B cell (primary cell): ENCODE measurements around the gene SLC39A1. TPM values are rescaled to one million over a fixed set of nuclear protein-coding genes. Genes with fewer than 3 reads are reported as not detected.

Experiments used
- ATAC-seq: fragments of 200-7000 bp; cut with Tn5 transposase; one replicate; pipeline ENCODE4 v1.10.0; 2021; ENCODE audit warnings: low read depth, mild to moderate bottlenecking, moderate number of reproducible peaks, moderate library complexity
- CTCF ChIA-PET: fragments of 350-600 bp; sonication (Branson Sonifier 250); formaldehyde crosslinking; loops from one replicate; lab custom pipeline; 2021; ENCODE audit warnings: antibody characterized with exemption, inconsistent platforms; lab: Charles Lee
- POLR2A ChIA-PET: fragments of 350-600 bp; sonication (Branson Sonifier 250); formaldehyde crosslinking; loops from one replicate; lab custom pipeline; 2021; ENCODE audit warnings: antibody characterized with exemption; lab: Charles Lee
- DNase-seq: peaks from one replicate; pipeline ENCODE4 v3.0.0; 2013
- H2AFZ ChIP-seq: 2 replicates; pipeline ENCODE4 v1.6.1; 2012; ENCODE audit warnings: mild to moderate bottlenecking, low read depth, low read length; ENCODE audit not compliant: insufficient read depth, poor library complexity, severe bottlenecking
- H3K27ac ChIP-seq, 2 donors: 1 replicate in 1 of 2; 2 replicates in 1 of 2; pipeline ENCODE4 v1.5.1; 2012 to 2013; ENCODE audit warnings: low read length in 2 of 2, mild to moderate bottlenecking in 2 of 2, moderate library complexity in 1 of 2
- H3K27me3 ChIP-seq, 4 experiments: fragments of 200-600 bp in 1 of 4; sonication (generic) in 1 of 4; replicated peaks in 1 of 4; 1 replicate in 2 of 4; 2 replicates in 2 of 4; pipeline versions ENCODE4 v1.6.1 to v1.7.0; 2013 to 2016; ENCODE audit warnings: low read length in 3 of 4, mild to moderate bottlenecking in 2 of 4, mixed read lengths in 1 of 4, moderate library complexity in 1 of 4; ENCODE audit not compliant: insufficient read depth in 4 of 4, control insufficient read depth in 3 of 4; ENCODE audit errors: control extremely low read depth in 1 of 4
- H3K36me3 ChIP-seq, 2 experiments: replicated peaks in 1 of 2; 1 replicate in 1 of 2; 2 replicates in 1 of 2; pipeline versions ENCODE4 v1.6.1 to v1.7.1; 2013; ENCODE audit warnings: low read length in 1 of 2; ENCODE audit not compliant: insufficient read depth in 2 of 2, control insufficient read depth in 1 of 2; ENCODE audit errors: control extremely low read depth in 1 of 2, extremely low read depth in 1 of 2
- H3K4me1 ChIP-seq, 2 donors: fragments of 200-600 bp in 1 of 2; sonication (generic) in 1 of 2; 1 replicate in 1 of 2; 2 replicates in 1 of 2; pipeline versions ENCODE4 v1.5.1 to v1.6.1; 2013 to 2017; ENCODE audit warnings: low read length in 2 of 2; ENCODE audit not compliant: control insufficient read depth in 2 of 2, insufficient read depth in 2 of 2
- H3K4me2 ChIP-seq: replicated peaks from 2 replicates; pipeline ENCODE3; 2012; ENCODE audit warnings: mild to moderate bottlenecking, low read depth, low read length; ENCODE audit not compliant: poor library complexity, severe bottlenecking
- H3K4me3 ChIP-seq, 5 experiments: fragments of 200-600 bp in 1 of 5; sonication (generic) in 1 of 5; 1 replicate in 3 of 5; 2 replicates in 2 of 5; pipeline versions ENCODE4 v1.5.1 to v1.7.0; 2011 to 2016; ENCODE audit warnings: low read length in 4 of 5, mild to moderate bottlenecking in 4 of 5, low read depth in 2 of 5, control low read depth in 1 of 5, moderate library complexity in 1 of 5; ENCODE audit not compliant: insufficient read depth in 1 of 5; ENCODE audit errors: control extremely low read depth in 1 of 5, extremely low read depth in 1 of 5
- H3K79me2 ChIP-seq: fragments of 200-600 bp; sonication (generic); one replicate; pipeline ENCODE4 v1.6.0; 2016; ENCODE audit warnings: low read length; ENCODE audit not compliant: control insufficient read depth, insufficient read depth
- H3K9ac ChIP-seq: fragments of 200-600 bp; sonication (generic); 2 replicates; pipeline ENCODE4 v1.6.1; 2017; ENCODE audit warnings: mild to moderate bottlenecking, low read length, moderate library complexity
- H3K9me3 ChIP-seq, 3 donors: one replicate each; pipeline versions ENCODE4 v1.6.1 to v1.7.1; 2013; ENCODE audit warnings: low read length in 2 of 3; ENCODE audit not compliant: control insufficient read depth in 2 of 3, insufficient read depth in 1 of 3; ENCODE audit errors: control extremely low read depth in 1 of 3
- H4K20me1 ChIP-seq: 2 replicates; pipeline ENCODE4 v1.6.0; 2012; ENCODE audit warnings: mild to moderate bottlenecking, low read length; ENCODE audit not compliant: insufficient read depth, control insufficient read depth, poor library complexity, severe bottlenecking
- H3K27ac Mint-ChIP-seq: one replicate; pipeline ENCODE4 v1.8.0; 2021; ENCODE audit warnings: mixed read lengths
- H3K27me3 Mint-ChIP-seq: one replicate; pipeline ENCODE4 v1.8.0; 2021; ENCODE audit warnings: mixed read lengths
- H3K4me1 Mint-ChIP-seq: one replicate; pipeline ENCODE4 v1.8.0; 2021; ENCODE audit warnings: mixed read lengths
- H3K4me3 Mint-ChIP-seq: one replicate; pipeline ENCODE4 v1.8.0; 2021; ENCODE audit warnings: mixed read lengths
- H3K9me3 Mint-ChIP-seq: one replicate; pipeline ENCODE4 v1.8.0; 2022; ENCODE audit warnings: mixed read lengths; ENCODE audit not compliant: insufficient read depth
- CTCF ChIP-seq: fragments of 200-600 bp; IDR thresholded peaks from one replicate; pipeline ENCODE4 v1.8.0; 2022; ENCODE audit warnings: antibody characterized with exemption, mild to moderate bottlenecking
- EZH2 ChIP-seq: IDR thresholded peaks from 2 replicates; pipeline ENCODE4 v1.6.1; 2012; ENCODE audit warnings: borderline replicate concordance, low read depth, mild to moderate bottlenecking, moderate library complexity, low read length; ENCODE audit not compliant: insufficient read depth, poor library complexity, severe bottlenecking
- WGBS: methylation state at CpG from one replicate; pipeline ENCODE4 v1.1.5; 2013; ENCODE audit warnings: missing lambda C conversion rate; ENCODE audit not compliant: insufficient coverage; 5-methylcytosine and 5-hydroxymethylcytosine counted together
- intact Hi-C: fragments of 100-400 bp; cut with micrococcal nuclease; formaldehyde crosslinking; loops from one replicate; pipeline ENCODE4 v1.10.0; 2022
- polyA plus RNA-seq: library from polyadenylated mRNA; depleted of rRNA; stranded (reverse); fragments of >200 nt; gene quantifications from 2 replicates; pipeline ENCODE4 v1.2.3, GENCODE V29; 2012
- total RNA-seq, 2 donors: library from RNA; stranded (reverse); fragments of 120-200 nt in 1 of 2; gene quantifications; 1 replicate in 1 of 2; 2 replicates in 1 of 2; pipeline versions ENCODE4 v1.2.3 to v1.2.4, GENCODE V29; 2013 to 2022

The SLC39A1 gene
- total and polyA plus RNA-seq, 2 donors (not counting 1 experiment from before 2014, with no cell fraction given): 19.3 to 28.1 TPM

GRCh38 chr1:153987621-153988020 lies 24.3 kb upstream of the SLC39A1 start:
- intact Hi-C loops: loop anchor here (2.0 to 5.0 kb wide), 3 partner anchors 65 to 415 kb away; partner anchors contain the start of gene GATAD2B
- H3K4me1 Mint-ChIP-seq: peaks cover 48% of the 10 kb centered on the region
- Histone ChIP-seq H3K9me3 (no peaks in the 10 kb centered on the region), H2AFZ (peak overlapping the region; percentile 87), H3K4me2 (peak overlapping the region; percentile 86), H3K27me3 (no peaks in the 10 kb centered on the region), H3K79me2 (peaks cover 25% of the 10 kb centered on the region), H4K20me1 (no peaks in the 10 kb centered on the region), H3K9ac (no peak overlapping the region), H3K4me3 (no peak overlapping the region), H3K36me3 (peaks cover 6 to 11% of the 10 kb centered on the region in 2 experiments), H3K4me1 (peaks cover 35 to 49% of the 10 kb centered on the region in 2 donors), H3K27ac (peak overlapping the region in 1 of 2 donors; percentile 79)
- peak overlapping the region; percentile 77 for H3K27ac Mint-ChIP-seq
- no peaks in the 10 kb centered on the region for H3K9me3 Mint-ChIP-seq
- no peaks in the 10 kb centered on the region for H3K27me3 Mint-ChIP-seq
- TF ChIP-seq CTCF (no peak), EZH2 (no peak)
- DNase-seq: no peak
- POLR2A ChIA-PET: interaction anchor here (0.6 to 3.7 kb wide), 15 partner anchors 10 to 883 kb away, joined by 3 to 18 read pairs (median 8); partner anchors contain the start of genes CHTOP, CREB3L4, CRTC2 and DENND4B
- CTCF ChIA-PET: interaction anchor here (0.6 to 6.2 kb wide), 38 partner anchors 11 to 477 kb away, joined by 3 to 103 read pairs (median 8); partner anchors contain the start of genes CREB3L4, CRTC2, DENND4B and JTB
- no CpG with 5 or more reads among the region's 8 CpGs for WGBS
- ATAC-seq: no peak
- H3K4me3 Mint-ChIP-seq: peak overlapping the region; percentile 52
